H9 (cell line): ENCODE results near the gene AQP7. TPM values are rescaled to one million over a fixed set of nuclear protein-coding genes. Genes with fewer than 3 reads are reported as not detected.

Experiments used
- DNase-seq: peaks from one replicate; pipeline ENCODE4 v3.0.0-alpha.2; 2017
- H2AFZ ChIP-seq: one replicate; pipeline ENCODE4 v1.6.1; 2013; ENCODE audit warnings: mild to moderate bottlenecking, low read length, control low read depth, moderate library complexity
- H2AK5ac ChIP-seq: 2 replicates; pipeline ENCODE4 v1.6.1; 2013; ENCODE audit warnings: low read length, control low read depth, mixed read lengths; ENCODE audit not compliant: insufficient read length
- H2BK120ac ChIP-seq: one replicate; pipeline ENCODE4 v1.6.1; 2013; ENCODE audit warnings: low read depth, mild to moderate bottlenecking, low read length, control low read depth, inconsistent platforms; ENCODE audit not compliant: poor library complexity, severe bottlenecking
- H2BK12ac ChIP-seq: 2 replicates; pipeline ENCODE4 v1.6.1; 2013; ENCODE audit warnings: low read length, control low read depth, mixed read lengths, low read depth; ENCODE audit not compliant: insufficient read length
- H2BK15ac ChIP-seq: 2 replicates; pipeline ENCODE4 v1.6.1; 2013; ENCODE audit warnings: low read depth, low read length, control low read depth
- H2BK20ac ChIP-seq: one replicate; pipeline ENCODE4 v1.6.1; 2013; ENCODE audit warnings: low read depth, mild to moderate bottlenecking, low read length, control low read depth, inconsistent platforms; ENCODE audit not compliant: poor library complexity, severe bottlenecking
- H2BK5ac ChIP-seq: 2 replicates; pipeline ENCODE4 v1.6.1; 2013; ENCODE audit warnings: low read length, control low read depth, mixed read lengths; ENCODE audit not compliant: insufficient read length
- H3K14ac ChIP-seq: 2 replicates; pipeline ENCODE4 v1.6.1; 2013; ENCODE audit warnings: low read length, control low read depth; ENCODE audit not compliant: insufficient read depth
- H3K18ac ChIP-seq: 2 replicates; pipeline ENCODE4 v1.6.1; 2013; ENCODE audit warnings: low read depth, mild to moderate bottlenecking, mixed read lengths, low read length, control low read depth; ENCODE audit not compliant: insufficient read length
- H3K23ac ChIP-seq: 2 replicates; pipeline ENCODE4 v1.6.1; 2013; ENCODE audit warnings: low read length, control low read depth, mixed read lengths, low read depth; ENCODE audit not compliant: insufficient read length
- H3K23me2 ChIP-seq: 2 replicates; pipeline ENCODE4 v1.6.1; 2013; ENCODE audit warnings: low read depth, mild to moderate bottlenecking, mixed read lengths, low read length, control low read depth; ENCODE audit not compliant: insufficient read length, poor library complexity, severe bottlenecking
- H3K27ac ChIP-seq: 2 replicates; pipeline ENCODE4 v1.5.1; 2013; ENCODE audit warnings: low read length, control low read depth, mixed read lengths, low read depth; ENCODE audit not compliant: insufficient read length
- H3K27me3 ChIP-seq: 2 replicates; pipeline ENCODE4 v1.6.1; 2013; ENCODE audit warnings: low read length, control low read depth, inconsistent platforms; ENCODE audit not compliant: insufficient read depth
- H3K4ac ChIP-seq: 2 replicates; pipeline ENCODE4 v1.6.1; 2013; ENCODE audit warnings: low read depth, mild to moderate bottlenecking, control low read depth, inconsistent platforms, low read length, moderate library complexity
- H3K4me1 ChIP-seq: 2 replicates; pipeline ENCODE4 v1.6.1; 2013; ENCODE audit warnings: low read length, control low read depth, inconsistent platforms; ENCODE audit not compliant: insufficient read depth
- H3K4me2 ChIP-seq: 2 replicates; pipeline ENCODE4 v1.6.1; 2013; ENCODE audit warnings: low read length, control low read depth, mixed read lengths; ENCODE audit not compliant: insufficient read length, insufficient read depth
- H3K56ac ChIP-seq: 2 replicates; pipeline ENCODE4 v1.6.1; 2013; ENCODE audit warnings: low read depth, mild to moderate bottlenecking, mixed read lengths, low read length, control low read depth; ENCODE audit not compliant: insufficient read length
- H3K79me1 ChIP-seq: 2 replicates; pipeline ENCODE4 v1.6.1; 2013; ENCODE audit warnings: low read depth, mild to moderate bottlenecking, moderate library complexity, low read length, control low read depth, inconsistent platforms; ENCODE audit not compliant: insufficient read depth, poor library complexity, severe bottlenecking
- H3K79me2 ChIP-seq: 2 replicates; pipeline ENCODE4 v1.6.1; 2013; ENCODE audit warnings: low read length, control low read depth, inconsistent platforms; ENCODE audit not compliant: insufficient read depth
- H3K9ac ChIP-seq: 2 replicates; pipeline ENCODE4 v1.6.1; 2013; ENCODE audit warnings: low read length, control low read depth, mixed read lengths; ENCODE audit not compliant: insufficient read length; ENCODE audit errors: extremely low read depth
- H3K9me3 ChIP-seq: one replicate; pipeline ENCODE4 v1.6.1; 2013; ENCODE audit warnings: low read depth, low read length, inconsistent platforms; ENCODE audit not compliant: control insufficient read depth
- H3T11ph ChIP-seq: one replicate; pipeline ENCODE4 v1.6.1; 2013; ENCODE audit warnings: mild to moderate bottlenecking, low read length, control low read depth, inconsistent platforms
- H4K20me1 ChIP-seq: one replicate; pipeline ENCODE4 v1.6.1; 2013; ENCODE audit not compliant: control insufficient read depth, insufficient read length, insufficient read depth
- H4K5ac ChIP-seq: 2 replicates; pipeline ENCODE4 v1.6.1; 2013; ENCODE audit warnings: low read depth, mild to moderate bottlenecking, mixed read lengths, low read length, control low read depth; ENCODE audit not compliant: insufficient read length
- H4K8ac ChIP-seq: replicated peaks from 2 replicates; pipeline ENCODE4 v1.6.1; 2013; ENCODE audit warnings: low read length, control low read depth, mixed read lengths, low read depth; ENCODE audit not compliant: insufficient read length
- H4K91ac ChIP-seq: 2 replicates; pipeline ENCODE4 v1.6.1; 2013; ENCODE audit warnings: low read depth, mild to moderate bottlenecking, moderate library complexity, mixed read lengths, low read length, control low read depth; ENCODE audit not compliant: insufficient read length
- H3K27ac Mint-ChIP-seq, 3 experiments: 2 replicates in 2 of 3; 3 replicates in 1 of 3; pipeline ENCODE4 v1.8.0; 2020 to 2021; ENCODE audit warnings: mixed read lengths in 3 of 3, mild to moderate bottlenecking in 1 of 3, moderate library complexity in 1 of 3
- H3K27me3 Mint-ChIP-seq: 2 replicates; pipeline ENCODE4 v1.8.0; 2021; ENCODE audit warnings: low read depth, mild to moderate bottlenecking, moderate library complexity, mixed read lengths
- H3K36me3 Mint-ChIP-seq, 3 experiments: 2 replicates in 2 of 3; 3 replicates in 1 of 3; pipeline ENCODE4 v1.8.0; 2020 to 2021; ENCODE audit warnings: low read depth in 3 of 3, mixed read lengths in 3 of 3; ENCODE audit not compliant: insufficient read depth in 1 of 3
- H3K4me1 Mint-ChIP-seq, 2 experiments: 2 replicates each; pipeline ENCODE4 v1.8.0; 2020; ENCODE audit warnings: mixed read lengths in 2 of 2
- H3K4me3 Mint-ChIP-seq, 2 experiments: 2 replicates in 1 of 2; 3 replicates in 1 of 2; pipeline ENCODE4 v1.8.0; 2020 to 2021; ENCODE audit warnings: mild to moderate bottlenecking in 2 of 2, mixed read lengths in 2 of 2, moderate library complexity in 1 of 2
- H3K9me3 Mint-ChIP-seq, 2 experiments: 2 replicates in 1 of 2; 3 replicates in 1 of 2; pipeline ENCODE4 v1.8.0; 2020; ENCODE audit warnings: mild to moderate bottlenecking in 2 of 2, mixed read lengths in 2 of 2, moderate library complexity in 1 of 2
- WGBS: extraction: QIAGEN DNeasy Blood & Tissue Kit; methylation state at CpG from one replicate; pipeline ENCODE4 v1.1.7; 2013; ENCODE audit warnings: missing lambda C conversion rate, low lambda C conversion rate, mixed read lengths; ENCODE audit not compliant: insufficient read length; ENCODE audit errors: extremely low coverage; 5-methylcytosine and 5-hydroxymethylcytosine counted together
- total RNA-seq: library from RNA; stranded (reverse); gene quantifications from 2 replicates; pipeline ENCODE4 v1.2.1, GENCODE V29; 2021
- TF ChIP-seq, protein P1 (sequence below): fragments of 200-600 bp; sonication (generic); conservative IDR thresholded peaks from 3 replicates; pipeline ENCODE4 v1.8.0; 2021; ENCODE audit warnings: antibody characterized with exemption, mild to moderate bottlenecking

Gene AQP7
- total RNA-seq, 1 experiment from 2014 or later: not detected

DNA sequence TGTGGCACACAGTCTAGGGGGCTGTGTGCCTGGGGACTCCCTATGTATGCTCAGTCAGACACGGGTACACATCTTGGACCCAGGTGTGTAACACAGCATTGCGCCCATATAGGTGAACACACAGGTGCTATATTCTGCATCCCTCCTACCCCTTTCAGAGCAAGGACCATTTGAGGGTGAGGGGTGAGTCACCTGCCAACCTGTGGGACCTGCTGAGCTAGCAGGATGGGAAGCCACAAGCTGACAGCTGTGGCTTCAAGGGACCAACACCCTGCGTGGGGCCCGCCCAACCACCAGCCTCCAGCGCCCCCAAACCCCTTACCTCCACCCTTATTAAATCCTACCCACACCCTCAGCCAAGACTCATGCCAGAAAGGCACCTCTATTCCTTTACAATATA lies 14.6 kb upstream of the AQP7 start:
- Mint-ChIP-seq H3K4me3 (no peak overlapping the region), H3K27ac (no peak overlapping the region; a peak in 2 of 7 replicates), H3K9me3 (no peaks in the 10 kb centered on the region), H3K27me3 (peaks cover 3% of the 10 kb centered on the region), H3K36me3 (no peaks in the 10 kb centered on the region), H3K4me1 (peaks cover 7 to 13% of the 10 kb centered on the region in 2 experiments)
- no peak overlapping the region for H2BK5ac ChIP-seq
- H2AK5ac ChIP-seq: no peak overlapping the region
- no peak overlapping the region for H3K27ac ChIP-seq
- no peak overlapping the region for H2BK20ac ChIP-seq
- H3K4ac ChIP-seq: no peak overlapping the region
- no peak overlapping the region for H2BK15ac ChIP-seq
- no peak overlapping the region for H3K56ac ChIP-seq
- H2AFZ ChIP-seq: no peak overlapping the region
- H4K8ac ChIP-seq: no peak overlapping the region
- H3K23me2 ChIP-seq: no peaks in the 10 kb centered on the region
- no peak overlapping the region for H2BK120ac ChIP-seq
- no CpG with 5 or more reads among the region's 5 CpGs for WGBS
- no peaks in the 10 kb centered on the region for H3K79me1 ChIP-seq
- no peak overlapping the region for H4K91ac ChIP-seq
- no peak overlapping the region for H3K23ac ChIP-seq
- H3K18ac ChIP-seq: no peak overlapping the region
- H3T11ph ChIP-seq: no peak overlapping the region
- no peaks in the 10 kb centered on the region for H3K9me3 ChIP-seq
- no peaks in the 10 kb centered on the region for H4K20me1 ChIP-seq
- TF ChIP-seq, protein P1, sequence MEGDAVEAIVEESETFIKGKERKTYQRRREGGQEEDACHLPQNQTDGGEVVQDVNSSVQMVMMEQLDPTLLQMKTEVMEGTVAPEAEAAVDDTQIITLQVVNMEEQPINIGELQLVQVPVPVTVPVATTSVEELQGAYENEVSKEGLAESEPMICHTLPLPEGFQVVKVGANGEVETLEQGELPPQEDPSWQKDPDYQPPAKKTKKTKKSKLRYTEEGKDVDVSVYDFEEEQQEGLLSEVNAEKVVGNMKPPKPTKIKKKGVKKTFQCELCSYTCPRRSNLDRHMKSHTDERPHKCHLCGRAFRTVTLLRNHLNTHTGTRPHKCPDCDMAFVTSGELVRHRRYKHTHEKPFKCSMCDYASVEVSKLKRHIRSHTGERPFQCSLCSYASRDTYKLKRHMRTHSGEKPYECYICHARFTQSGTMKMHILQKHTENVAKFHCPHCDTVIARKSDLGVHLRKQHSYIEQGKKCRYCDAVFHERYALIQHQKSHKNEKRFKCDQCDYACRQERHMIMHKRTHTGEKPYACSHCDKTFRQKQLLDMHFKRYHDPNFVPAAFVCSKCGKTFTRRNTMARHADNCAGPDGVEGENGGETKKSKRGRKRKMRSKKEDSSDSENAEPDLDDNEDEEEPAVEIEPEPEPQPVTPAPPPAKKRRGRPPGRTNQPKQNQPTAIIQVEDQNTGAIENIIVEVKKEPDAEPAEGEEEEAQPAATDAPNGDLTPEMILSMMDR: no peak
- H3K9ac ChIP-seq: no peak overlapping the region
- no peak for DNase-seq
- no peak overlapping the region for H3K14ac ChIP-seq
- no peak overlapping the region for H4K5ac ChIP-seq
- H3K4me2 ChIP-seq: no peak overlapping the region
- H3K79me2 ChIP-seq: no peaks in the 10 kb centered on the region
- no peaks in the 10 kb centered on the region for H3K27me3 ChIP-seq
- H3K4me1 ChIP-seq: no peaks in the 10 kb centered on the region
- H2BK12ac ChIP-seq: no peak overlapping the region
